Measurements from ENCODE around the gene DGKB.

DGKB gene

GRCh38 chr7:14688208-14688607, 214.3 kb downstream of the DGKB start:
- no peak for DNase-seq (ENCODE audit: low read depth)

DNA sequence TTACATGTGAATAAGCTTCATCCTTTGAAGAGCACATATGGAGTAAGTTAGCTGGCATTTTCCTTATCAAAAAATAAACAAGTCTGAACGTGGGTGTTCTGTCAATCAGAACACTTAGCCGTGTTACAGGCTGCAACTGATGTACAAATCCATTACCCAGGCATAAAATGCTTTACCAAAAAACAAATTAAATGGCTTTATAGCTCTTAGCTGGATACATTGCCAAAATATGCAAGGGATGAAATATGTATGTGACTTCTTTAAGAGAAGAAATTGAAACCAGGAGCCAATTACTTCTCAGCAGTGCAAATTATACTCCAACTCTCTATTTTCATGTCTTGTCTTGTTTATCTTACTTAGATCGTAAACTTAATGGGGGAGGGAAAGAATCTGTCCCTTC, 214.8 kb downstream of the DGKB start:
- DNase-seq (ENCODE audit: low read depth) = no peak

- DNase-seq (ENCODE audit: low read depth) = no peak
Observed at GRCh38 chr7:14687241-14687640, 215.3 kb downstream of the DGKB start.

DNA sequence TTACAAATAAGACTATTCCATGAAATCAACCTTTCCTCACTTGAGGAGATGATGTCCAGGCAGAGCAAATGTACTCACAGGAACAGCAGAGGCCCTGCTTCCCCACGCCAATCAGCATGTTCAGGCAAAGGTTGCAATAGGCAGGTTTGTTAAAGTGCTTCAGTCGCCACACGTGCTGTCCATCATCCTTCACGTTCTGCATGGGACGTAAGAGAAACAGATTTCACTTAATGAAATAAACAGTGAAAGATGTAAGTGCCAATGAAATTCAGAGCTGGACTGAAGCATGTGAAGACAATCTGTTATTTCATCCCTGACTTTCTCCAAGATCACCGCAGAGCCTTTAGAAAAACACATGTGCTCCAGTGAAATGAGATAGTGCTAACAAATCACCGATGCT, 217.4 kb downstream of the DGKB start:
- DNase-seq (ENCODE audit: low read depth) = no peak

DNA sequence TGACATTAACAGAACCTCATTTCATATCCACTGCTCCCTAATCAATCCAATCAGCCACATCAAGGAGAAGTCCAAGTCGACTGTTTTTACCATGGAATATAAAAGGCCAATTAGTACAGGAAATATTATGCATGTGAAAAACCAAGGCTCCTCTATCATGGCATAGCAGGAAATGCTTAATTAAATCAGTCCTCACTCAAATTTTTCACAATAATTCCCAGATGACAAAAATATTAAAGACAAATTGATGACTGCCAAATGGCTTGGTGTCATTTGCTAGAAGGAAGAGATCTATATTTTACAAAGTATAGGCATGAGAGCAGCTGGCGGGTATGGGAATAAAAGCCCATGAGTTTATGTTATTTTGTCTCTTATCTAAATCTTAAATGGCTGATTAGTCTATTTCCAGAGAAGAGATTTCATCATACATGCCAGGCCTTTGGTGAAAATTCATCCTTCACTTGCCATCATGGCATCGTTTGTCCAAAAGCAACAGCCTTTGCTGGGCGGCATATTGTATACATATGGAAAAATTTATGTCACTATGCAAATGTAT, 219.6 kb downstream of the DGKB start:
- DNase-seq (ENCODE audit: low read depth) = no peak

DNA sequence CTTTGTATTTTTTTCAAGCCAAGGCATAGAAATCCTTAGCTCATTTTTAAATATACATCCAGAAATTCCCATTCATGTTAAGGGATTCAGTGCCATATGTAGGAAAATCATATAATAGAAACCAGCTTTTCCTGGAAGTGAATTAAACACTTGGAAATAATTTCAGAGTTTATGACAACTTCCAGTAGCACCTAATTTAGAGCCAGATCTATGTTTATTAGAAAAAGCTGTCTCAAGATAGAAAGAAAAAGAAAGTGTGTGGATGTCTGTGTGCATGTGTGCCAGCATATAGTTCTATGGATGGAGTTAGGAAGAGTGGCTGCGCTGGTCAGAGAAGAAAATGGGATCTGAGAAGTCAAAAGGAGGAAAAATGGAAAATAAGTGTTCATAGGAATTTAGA, 225.7 kb downstream of the DGKB start:
- no peak for DNase-seq (ENCODE audit: low read depth)

DNA sequence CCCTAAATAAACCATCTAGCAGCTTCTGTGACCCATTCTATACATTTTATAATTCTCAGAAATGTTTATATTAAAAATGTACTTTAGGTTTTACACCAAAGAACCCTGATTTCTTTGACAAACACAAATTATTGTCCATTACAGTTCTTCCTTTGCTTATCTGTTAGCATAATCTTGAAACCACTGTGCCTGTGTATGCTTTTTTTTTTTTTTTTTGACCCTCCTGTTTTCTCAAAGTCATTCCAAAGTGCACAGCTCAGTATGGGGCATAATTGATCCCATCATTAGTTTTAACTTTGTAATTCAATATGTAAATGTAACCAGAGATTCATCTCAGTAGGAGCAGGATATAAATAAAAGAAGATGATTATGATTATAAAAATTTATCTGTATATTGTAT, 229.3 kb downstream of the DGKB start:
- no peak for DNase-seq (ENCODE audit: low read depth)

DNA sequence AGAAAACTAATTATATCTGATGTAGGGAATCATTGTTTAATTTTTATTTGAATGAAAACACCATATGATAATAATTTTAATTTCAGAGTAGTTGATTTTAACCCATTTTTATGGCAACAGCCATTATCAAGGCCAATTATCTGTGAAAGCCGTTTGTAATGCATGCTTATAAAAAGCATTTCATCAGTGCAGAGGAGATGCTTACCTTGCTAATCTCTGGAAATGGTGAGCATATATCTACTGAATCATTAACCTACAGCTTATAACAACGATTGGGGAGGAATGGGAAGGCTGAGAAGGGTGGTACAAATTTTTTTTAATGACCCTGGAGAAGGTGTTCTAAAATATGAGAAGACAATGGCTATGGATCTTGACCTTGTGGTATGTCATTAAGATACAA, 235.6 kb downstream of the DGKB start:
- no peak for DNase-seq (ENCODE audit: low read depth)

GRCh38 chr7:14666304-14666703, 236.2 kb downstream of the DGKB start:
- no peak for DNase-seq (ENCODE audit: low read depth)

DNA sequence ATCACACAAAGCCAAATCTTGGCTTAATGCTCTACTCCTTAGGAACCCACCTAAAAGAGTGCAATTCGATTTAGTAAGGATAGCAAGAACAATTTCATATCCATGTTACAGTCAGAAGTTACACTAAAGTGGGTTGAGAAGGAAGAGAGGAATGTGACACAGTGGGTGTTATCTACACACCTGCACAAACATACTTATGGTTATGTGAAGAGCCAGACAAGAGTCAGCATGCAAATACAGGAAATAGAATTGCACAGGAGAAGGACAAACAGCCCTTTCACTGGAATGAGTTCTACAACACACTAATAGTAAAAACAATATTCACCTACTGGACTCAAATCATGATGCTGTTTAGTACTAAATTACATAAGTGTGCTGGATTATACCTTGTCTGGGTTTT, 262.8 kb downstream of the DGKB start:
- no peak for DNase-seq (ENCODE audit: low read depth)

DNA sequence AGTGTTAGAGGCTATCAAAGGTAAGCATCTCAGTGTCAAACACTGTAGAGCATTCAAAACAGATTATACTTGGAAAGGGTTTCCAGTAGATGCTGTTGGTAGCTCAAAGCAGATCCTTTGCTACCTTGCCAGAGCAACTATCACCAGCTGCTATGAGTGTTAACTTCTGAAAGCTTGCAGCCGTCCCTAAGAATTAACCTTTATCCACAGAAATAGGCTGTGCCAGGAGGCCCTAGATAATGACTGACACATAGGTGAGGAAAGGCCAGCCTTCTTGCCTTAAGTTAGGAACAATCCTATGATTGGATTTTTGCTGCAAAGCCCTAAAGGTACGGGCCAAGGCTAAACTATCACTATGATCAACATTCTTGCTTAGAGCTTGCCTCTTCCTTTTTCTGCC, 263.2 kb downstream of the DGKB start:
- no peak for DNase-seq (ENCODE audit: low read depth)

GRCh38 chr7:14637968-14638367, 264.6 kb downstream of the DGKB start:
- DNase-seq (ENCODE audit: low read depth) = no peak

DNA sequence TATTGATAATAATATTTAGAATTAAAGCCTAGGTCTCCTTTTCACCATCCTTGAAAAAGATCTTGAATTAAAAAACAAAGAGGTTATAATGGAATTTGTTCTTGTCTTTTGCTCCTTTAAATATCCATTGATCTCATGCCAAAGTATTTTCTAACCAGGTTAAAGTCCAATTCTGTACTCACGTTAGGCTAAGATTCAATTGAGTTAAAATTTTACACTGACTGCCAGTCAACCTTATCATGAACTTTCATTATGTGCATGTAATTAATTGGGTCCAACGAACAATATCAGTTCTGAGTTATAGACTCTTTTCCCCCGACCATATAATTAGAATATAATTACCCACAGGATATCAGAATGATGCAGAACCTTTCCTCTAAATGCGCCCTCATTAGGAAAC, 266.6 kb downstream of the DGKB start:
- no peak for DNase-seq (ENCODE audit: low read depth)

- DNase-seq (ENCODE audit: low read depth) = no peak
Observed at GRCh38 chr7:14630048-14630447, 272.5 kb downstream of the DGKB start.

GRCh38 chr7:14628516-14628915, 274.0 kb downstream of the DGKB start:
- no peak for DNase-seq (ENCODE audit: low read depth)

DNA sequence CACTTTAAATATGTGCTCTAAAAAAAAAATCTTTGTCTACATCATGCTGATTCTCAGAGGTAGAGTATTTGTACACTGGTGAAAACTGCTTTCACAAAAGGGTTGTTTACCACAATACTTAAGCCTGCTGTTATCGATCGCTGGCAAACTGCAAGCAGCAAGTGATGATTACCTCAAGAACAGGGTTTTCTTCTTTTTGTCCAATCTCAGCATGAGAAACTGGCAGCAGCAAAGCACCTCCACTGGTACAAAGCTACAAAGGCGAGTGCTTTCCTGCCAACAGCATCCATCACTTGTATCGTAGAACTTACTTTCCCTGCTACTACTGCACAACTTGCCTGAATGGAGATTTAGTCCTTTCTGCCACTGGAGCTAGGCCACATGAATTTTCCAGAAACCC, 276.5 kb downstream of the DGKB start:
- DNase-seq (ENCODE audit: low read depth) = no peak

DNA sequence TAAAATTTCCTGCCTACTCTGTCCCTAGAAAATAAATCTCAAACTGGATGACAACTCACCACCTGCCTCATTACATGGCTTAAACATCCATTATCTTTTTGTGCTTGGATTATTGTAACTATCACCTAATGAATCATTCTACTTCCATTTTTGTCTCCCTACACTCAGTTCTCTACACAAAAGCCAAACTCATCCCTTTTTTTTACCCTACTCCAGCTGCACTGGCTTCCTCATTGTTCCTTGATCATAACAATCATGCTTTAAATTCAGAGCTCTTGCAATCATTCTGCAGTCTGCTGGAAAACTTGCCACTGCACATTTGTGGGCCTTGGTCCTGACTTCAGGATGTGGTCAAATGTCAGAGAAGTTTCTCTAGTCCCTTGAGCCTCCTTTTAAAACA, 280.0 kb downstream of the DGKB start:
- DNase-seq (ENCODE audit: low read depth) = no peak

DNA sequence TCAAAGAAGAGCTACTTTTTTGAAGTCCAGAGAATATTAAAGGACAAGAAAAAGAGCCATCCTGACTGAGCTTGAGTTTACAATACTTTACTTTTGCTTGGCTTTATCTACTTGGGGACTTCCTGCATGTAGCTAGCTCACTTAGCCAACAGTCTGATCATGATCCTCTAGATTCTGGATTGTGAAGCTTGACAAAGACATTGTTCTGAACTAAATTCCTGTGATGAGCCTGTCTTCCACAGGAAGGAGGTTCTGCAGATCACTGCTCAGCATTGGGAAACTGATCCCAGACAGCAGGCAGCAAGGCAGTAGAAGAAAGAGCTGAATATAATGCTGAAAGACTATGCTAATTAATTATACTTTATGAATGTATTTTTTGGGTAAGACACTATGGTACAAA, 296.4 kb downstream of the DGKB start:
- DNase-seq (ENCODE audit: low read depth) = peak; percentile 13

- DNase-seq (ENCODE audit: low read depth) = peak; percentile 44
Observed at GRCh38 chr7:14604606-14605005, 297.9 kb downstream of the DGKB start.

DNA sequence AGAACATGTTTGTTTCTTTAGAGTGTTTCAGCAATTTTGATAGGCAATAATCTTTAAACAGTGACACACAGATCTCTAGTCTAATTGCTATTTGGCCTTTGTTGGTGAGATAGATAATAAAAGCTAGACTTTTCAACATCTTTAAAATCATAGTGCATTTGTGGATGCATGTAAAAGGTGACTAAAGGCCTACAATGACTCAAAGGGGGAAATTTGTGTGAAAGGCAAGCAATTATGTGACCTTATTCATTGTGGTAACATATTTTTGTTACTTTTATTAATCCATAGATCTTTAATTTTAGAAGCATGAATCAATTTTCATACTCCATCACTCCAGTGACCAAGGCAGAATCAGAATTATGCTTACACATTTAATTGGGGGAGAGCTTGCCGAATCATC, 299.7 kb downstream of the DGKB start:
- no peak for DNase-seq (ENCODE audit: low read depth)

DNA sequence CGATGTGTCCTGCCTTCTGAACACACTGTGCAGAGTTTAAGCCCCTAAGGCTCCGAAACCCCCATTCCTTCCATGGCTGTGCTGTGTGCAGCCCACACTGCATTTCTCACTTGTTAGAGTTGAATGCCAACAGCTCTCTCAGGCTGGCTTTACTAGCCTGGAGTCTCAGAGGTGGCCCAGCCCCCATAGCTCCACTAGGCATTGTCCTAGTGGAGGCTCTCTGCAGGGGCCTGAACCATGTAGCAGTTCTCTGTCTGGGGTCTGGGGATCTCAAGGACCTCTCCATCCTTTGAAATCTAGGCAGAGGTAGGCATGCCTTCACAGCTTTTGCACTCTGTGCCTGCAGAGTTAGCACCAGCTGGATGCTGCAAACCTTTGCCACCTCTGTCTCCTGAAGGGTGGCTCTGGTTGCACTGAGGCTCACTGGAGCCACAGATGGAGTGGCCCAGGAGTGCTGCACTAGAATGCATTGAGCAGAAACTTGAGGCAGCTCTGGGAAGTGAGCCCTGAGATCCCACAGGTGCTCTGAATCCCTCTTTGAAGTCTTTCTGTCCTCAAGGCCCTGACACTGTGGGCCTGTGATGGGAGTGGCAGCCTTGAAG, 301.7 kb downstream of the DGKB start:
- DNase-seq (ENCODE audit: low read depth) = no peak

DNA sequence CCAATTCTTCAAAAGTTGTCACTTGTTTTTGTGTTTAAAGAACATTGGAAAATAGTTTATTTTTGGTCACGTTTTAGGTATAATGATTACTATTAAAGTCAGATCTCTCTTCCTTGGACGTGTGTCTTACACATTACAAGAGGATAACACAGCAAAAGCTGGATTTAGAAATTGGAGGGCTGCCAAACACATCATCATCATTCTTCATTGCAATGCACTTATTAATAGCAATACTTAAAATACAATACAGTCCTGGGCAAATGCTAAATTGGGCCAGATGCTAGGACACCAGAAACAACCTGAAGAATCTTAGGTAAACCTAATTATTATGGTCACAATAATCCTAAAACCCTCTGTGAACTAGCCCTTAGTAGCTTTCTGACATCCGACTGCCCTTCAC, 303.6 kb downstream of the DGKB start:
- DNase-seq (ENCODE audit: low read depth) = no peak

GRCh38 chr7:14596421-14596820, 306.1 kb downstream of the DGKB start:
- DNase-seq (ENCODE audit: low read depth) = peak; percentile 25

DNA sequence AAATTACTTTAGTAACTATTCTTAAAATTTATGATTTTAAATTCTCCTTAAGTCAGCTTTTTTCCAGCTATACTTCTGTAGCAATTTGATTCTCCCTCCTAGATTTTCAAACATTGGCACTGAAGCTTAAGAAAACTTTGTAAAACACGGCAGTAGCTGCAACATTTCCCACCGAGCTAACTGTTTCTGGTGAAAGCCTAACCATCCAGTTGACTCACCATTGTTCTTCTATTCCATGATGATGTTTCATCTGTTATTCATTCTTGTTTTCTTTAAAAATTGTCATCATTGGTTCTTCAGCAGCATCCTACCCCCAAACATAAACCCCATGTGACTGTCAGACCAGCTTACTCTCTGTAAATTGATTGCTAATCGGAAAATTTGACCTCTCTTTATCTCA, 312.3 kb downstream of the DGKB start:
- DNase-seq (ENCODE audit: low read depth) = no peak

- DNase-seq (ENCODE audit: low read depth) = no peak
Observed at GRCh38 chr7:14585232-14585631, 317.3 kb downstream of the DGKB start.

Measured in GM04503 (cell line).